ENCODE measurements around the gene OXT.

DNA sequence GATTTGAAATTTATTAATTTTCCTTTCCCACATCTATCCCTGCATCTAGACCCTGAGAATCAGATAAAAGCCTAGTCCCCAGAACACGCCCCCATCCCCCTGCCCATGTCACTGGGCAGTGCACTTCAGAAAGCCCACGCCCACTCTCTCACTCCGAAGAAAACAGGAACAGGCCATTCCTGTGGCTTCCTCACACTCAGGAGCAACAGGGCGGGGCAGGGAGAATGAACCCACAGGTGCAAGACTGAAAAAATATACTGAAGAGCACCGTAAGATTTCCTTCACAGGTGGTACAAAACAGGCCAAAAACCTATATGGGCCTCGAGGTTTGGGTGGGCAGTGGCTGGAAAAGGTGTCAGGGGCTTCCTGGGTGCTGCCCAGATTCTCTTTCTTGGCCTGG lies 3.4 kb downstream of the OXT start:
- TF ChIP-seq, protein P1, sequence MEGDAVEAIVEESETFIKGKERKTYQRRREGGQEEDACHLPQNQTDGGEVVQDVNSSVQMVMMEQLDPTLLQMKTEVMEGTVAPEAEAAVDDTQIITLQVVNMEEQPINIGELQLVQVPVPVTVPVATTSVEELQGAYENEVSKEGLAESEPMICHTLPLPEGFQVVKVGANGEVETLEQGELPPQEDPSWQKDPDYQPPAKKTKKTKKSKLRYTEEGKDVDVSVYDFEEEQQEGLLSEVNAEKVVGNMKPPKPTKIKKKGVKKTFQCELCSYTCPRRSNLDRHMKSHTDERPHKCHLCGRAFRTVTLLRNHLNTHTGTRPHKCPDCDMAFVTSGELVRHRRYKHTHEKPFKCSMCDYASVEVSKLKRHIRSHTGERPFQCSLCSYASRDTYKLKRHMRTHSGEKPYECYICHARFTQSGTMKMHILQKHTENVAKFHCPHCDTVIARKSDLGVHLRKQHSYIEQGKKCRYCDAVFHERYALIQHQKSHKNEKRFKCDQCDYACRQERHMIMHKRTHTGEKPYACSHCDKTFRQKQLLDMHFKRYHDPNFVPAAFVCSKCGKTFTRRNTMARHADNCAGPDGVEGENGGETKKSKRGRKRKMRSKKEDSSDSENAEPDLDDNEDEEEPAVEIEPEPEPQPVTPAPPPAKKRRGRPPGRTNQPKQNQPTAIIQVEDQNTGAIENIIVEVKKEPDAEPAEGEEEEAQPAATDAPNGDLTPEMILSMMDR (conservative IDR thresholded peaks at IDR 0.05; ENCODE audit: low read length): no peak
- no peak for TF ChIP-seq EZH2phosphoT487 (IDR thresholded peaks at IDR 0.05; ENCODE audit: borderline replicate concordance, low read depth, low read length)
